Skeletal muscle satellite cell (primary cell): ENCODE data around the gene NPS.

Experiments used
- H3K27me3 ChIP-seq: 2 replicates; pipeline ENCODE4 v1.7.0; 2013; ENCODE audit warnings: low read length; ENCODE audit not compliant: control insufficient read depth, insufficient read depth
- H3K36me3 ChIP-seq: 2 replicates; pipeline ENCODE4 v1.7.0; 2013; ENCODE audit warnings: mild to moderate bottlenecking, control low read depth, low read length; ENCODE audit not compliant: insufficient read depth
- H3K4me1 ChIP-seq: 2 replicates; pipeline ENCODE4 v1.7.0; 2013; ENCODE audit warnings: low read length; ENCODE audit not compliant: control insufficient read depth, insufficient read depth
- H3K4me2 ChIP-seq: 2 replicates; pipeline ENCODE4 v1.7.0; 2013; ENCODE audit warnings: mild to moderate bottlenecking, low read length
- H3K4me3 ChIP-seq: 2 replicates; pipeline ENCODE4 v1.7.0; 2013; ENCODE audit warnings: low read length
- H3K9ac ChIP-seq: 2 replicates; pipeline ENCODE4 v1.7.0; 2013; ENCODE audit warnings: mild to moderate bottlenecking, low read depth, low read length, moderate library complexity
- H3K9me3 ChIP-seq: replicated peaks from 2 replicates; pipeline ENCODE4 v1.7.0; 2013; ENCODE audit warnings: mild to moderate bottlenecking, control low read depth, low read length

The NPS gene

GRCh38 chr10:127579640-127580039 lies 30.5 kb downstream of the NPS start:
- H3K4me2 ChIP-seq: no peak overlapping the region
- H3K4me3 ChIP-seq: no peak overlapping the region
- peaks cover 3% of the 10 kb centered on the region for H3K27me3 ChIP-seq
- no peak overlapping the region for H3K9ac ChIP-seq
- H3K9me3 ChIP-seq: no peaks in the 10 kb centered on the region
- H3K36me3 ChIP-seq: no peaks in the 10 kb centered on the region
- no peaks in the 10 kb centered on the region for H3K4me1 ChIP-seq

- no peaks in the 10 kb centered on the region for H3K36me3 ChIP-seq
- no peak overlapping the region for H3K4me3 ChIP-seq
- H3K9ac ChIP-seq: no peak overlapping the region
- H3K9me3 ChIP-seq: no peaks in the 10 kb centered on the region
- peaks cover 3% of the 10 kb centered on the region for H3K27me3 ChIP-seq
- H3K4me1 ChIP-seq: no peaks in the 10 kb centered on the region
- H3K4me2 ChIP-seq: no peak overlapping the region
Measured at GRCh38 chr10:127580822-127581221, 31.7 kb downstream of the NPS start.

- H3K36me3 ChIP-seq: no peaks in the 10 kb centered on the region
- no peak overlapping the region for H3K4me3 ChIP-seq
- peaks cover 3% of the 10 kb centered on the region for H3K27me3 ChIP-seq
- H3K9me3 ChIP-seq: no peaks in the 10 kb centered on the region
- no peak overlapping the region for H3K4me2 ChIP-seq
- H3K9ac ChIP-seq: no peak overlapping the region
- no peaks in the 10 kb centered on the region for H3K4me1 ChIP-seq
Measured at GRCh38 chr10:127585519-127586023, 36.5 kb downstream of the NPS start.

- H3K4me1 ChIP-seq: no peaks in the 10 kb centered on the region
- no peak overlapping the region for H3K4me2 ChIP-seq
- H3K9ac ChIP-seq: no peak overlapping the region
- no peaks in the 10 kb centered on the region for H3K9me3 ChIP-seq
- no peaks in the 10 kb centered on the region for H3K36me3 ChIP-seq
- H3K27me3 ChIP-seq: peaks cover 3% of the 10 kb centered on the region
- no peak overlapping the region for H3K4me3 ChIP-seq
Measured at GRCh38 chr10:127587668-127588365, 38.7 kb downstream of the NPS start.

GRCh38 chr10:127592586-127592985 lies 43.5 kb downstream of the NPS start:
- no peak overlapping the region for H3K4me3 ChIP-seq
- H3K9ac ChIP-seq: no peak overlapping the region
- no peaks in the 10 kb centered on the region for H3K27me3 ChIP-seq
- no peak overlapping the region for H3K4me2 ChIP-seq
- H3K36me3 ChIP-seq: no peaks in the 10 kb centered on the region
- no peaks in the 10 kb centered on the region for H3K4me1 ChIP-seq
- H3K9me3 ChIP-seq: no peaks in the 10 kb centered on the region

- no peak overlapping the region for H3K4me2 ChIP-seq
- no peaks in the 10 kb centered on the region for H3K4me1 ChIP-seq
- H3K4me3 ChIP-seq: no peak overlapping the region
Measured at GRCh38 chr10:127600479-127600878, 51.4 kb downstream of the NPS start.

More at GRCh38 chr10:127600479-127600878, 51.4 kb downstream of the NPS start:
- Histone ChIP-seq H3K9me3 (no peaks in the 10 kb centered on the region), H3K36me3 (no peaks in the 10 kb centered on the region), H3K27me3 (no peaks in the 10 kb centered on the region), H3K9ac (no peak overlapping the region)
